Progenitor cell of endocrine pancreas (in vitro differentiated cells): ENCODE measurements around the gene RCAN2. TPM values are rescaled to one million over a fixed set of nuclear protein-coding genes. Genes with fewer than 3 reads are reported as not detected.

Source experiments
- DNase-seq: peaks from one replicate; pipeline ENCODE4 v3.0.0; 2021; ENCODE audit warnings: low spot score; ENCODE audit not compliant: unreplicated experiment
- H3K27ac Mint-ChIP-seq: 2 replicates; pipeline ENCODE4 v1.8.0; 2021; ENCODE audit warnings: mild to moderate bottlenecking, moderate library complexity, mixed read lengths
- H3K27me3 Mint-ChIP-seq: 2 replicates; pipeline ENCODE4 v1.8.0; 2021; ENCODE audit warnings: mixed read lengths
- H3K36me3 Mint-ChIP-seq: 2 replicates; pipeline ENCODE4 v1.8.0; 2022; ENCODE audit warnings: mixed read lengths; ENCODE audit not compliant: insufficient read depth
- H3K4me1 Mint-ChIP-seq: 2 replicates; pipeline ENCODE4 v1.8.0; 2021; ENCODE audit warnings: low read depth, mixed read lengths
- H3K4me3 Mint-ChIP-seq: 2 replicates; pipeline ENCODE4 v1.8.0; 2021; ENCODE audit warnings: low read depth, mild to moderate bottlenecking, moderate library complexity, mixed read lengths
- H3K9me3 Mint-ChIP-seq: 2 replicates; pipeline ENCODE4 v1.8.0; 2021; ENCODE audit warnings: low read depth, mixed read lengths
- total RNA-seq: library from RNA; stranded (reverse); gene quantifications from 2 replicates; pipeline ENCODE4 v1.2.1, GENCODE V29; 2021
- TF ChIP-seq, protein P1 (sequence below): fragments of 200-600 bp; sonication (generic); IDR thresholded peaks from one replicate; pipeline ENCODE4 v1.5.0; 2021; ENCODE audit warnings: antibody characterized with exemption, mild to moderate bottlenecking; ENCODE audit not compliant: unreplicated experiment

Gene RCAN2
- total RNA-seq, 1 donor from 2014 or later = 23.3 TPM

GRCh38 chr6:46287681-46288080 is 203.6 kb downstream of the RCAN2 start:
- no peak for DNase-seq
- H3K27me3 Mint-ChIP-seq = no peaks in the 10 kb centered on the region
- no peak overlapping the region for H3K4me3 Mint-ChIP-seq
- no peak overlapping the region for H3K27ac Mint-ChIP-seq
- H3K4me1 Mint-ChIP-seq = peaks cover 16% of the 10 kb centered on the region
- TF ChIP-seq, protein P1, sequence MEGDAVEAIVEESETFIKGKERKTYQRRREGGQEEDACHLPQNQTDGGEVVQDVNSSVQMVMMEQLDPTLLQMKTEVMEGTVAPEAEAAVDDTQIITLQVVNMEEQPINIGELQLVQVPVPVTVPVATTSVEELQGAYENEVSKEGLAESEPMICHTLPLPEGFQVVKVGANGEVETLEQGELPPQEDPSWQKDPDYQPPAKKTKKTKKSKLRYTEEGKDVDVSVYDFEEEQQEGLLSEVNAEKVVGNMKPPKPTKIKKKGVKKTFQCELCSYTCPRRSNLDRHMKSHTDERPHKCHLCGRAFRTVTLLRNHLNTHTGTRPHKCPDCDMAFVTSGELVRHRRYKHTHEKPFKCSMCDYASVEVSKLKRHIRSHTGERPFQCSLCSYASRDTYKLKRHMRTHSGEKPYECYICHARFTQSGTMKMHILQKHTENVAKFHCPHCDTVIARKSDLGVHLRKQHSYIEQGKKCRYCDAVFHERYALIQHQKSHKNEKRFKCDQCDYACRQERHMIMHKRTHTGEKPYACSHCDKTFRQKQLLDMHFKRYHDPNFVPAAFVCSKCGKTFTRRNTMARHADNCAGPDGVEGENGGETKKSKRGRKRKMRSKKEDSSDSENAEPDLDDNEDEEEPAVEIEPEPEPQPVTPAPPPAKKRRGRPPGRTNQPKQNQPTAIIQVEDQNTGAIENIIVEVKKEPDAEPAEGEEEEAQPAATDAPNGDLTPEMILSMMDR = no peak
- no peaks in the 10 kb centered on the region for H3K36me3 Mint-ChIP-seq
- no peaks in the 10 kb centered on the region for H3K9me3 Mint-ChIP-seq

GRCh38 chr6:46287043-46287442 is 204.2 kb downstream of the RCAN2 start:
- TF ChIP-seq, protein P1 = no peak
- Mint-ChIP-seq H3K4me1 (peaks cover 16% of the 10 kb centered on the region), H3K9me3 (no peaks in the 10 kb centered on the region), H3K27ac (no peak overlapping the region), H3K36me3 (no peaks in the 10 kb centered on the region), H3K4me3 (no peak overlapping the region), H3K27me3 (no peaks in the 10 kb centered on the region)
- no peak for DNase-seq

DNA sequence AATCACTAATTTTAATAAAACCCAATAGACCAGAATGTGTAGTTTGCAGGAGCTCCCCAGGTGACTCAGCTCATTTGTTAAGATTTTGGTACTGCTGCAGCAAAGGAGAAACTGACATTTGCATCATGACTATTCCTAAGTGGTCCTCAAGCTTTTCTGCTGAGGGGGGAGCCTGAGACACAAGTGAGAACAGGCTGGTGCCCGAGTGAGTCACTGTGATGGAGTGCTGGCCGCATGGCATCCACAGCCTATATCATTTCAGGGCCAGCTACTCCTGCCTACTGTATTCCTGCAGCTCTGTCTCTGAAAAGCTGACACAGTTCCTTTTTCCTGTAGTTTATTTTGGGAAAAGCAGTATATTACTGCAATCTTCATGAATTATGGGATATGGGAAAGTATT is 206.8 kb downstream of the RCAN2 start:
- H3K4me3 Mint-ChIP-seq = no peak overlapping the region
- TF ChIP-seq, protein P1 = no peak
- H3K27ac Mint-ChIP-seq = no peak overlapping the region
- no peaks in the 10 kb centered on the region for H3K27me3 Mint-ChIP-seq
- peaks cover 3% of the 10 kb centered on the region for H3K4me1 Mint-ChIP-seq
- no peaks in the 10 kb centered on the region for H3K9me3 Mint-ChIP-seq
- no peaks in the 10 kb centered on the region for H3K36me3 Mint-ChIP-seq
- no peak for DNase-seq

- TF ChIP-seq, protein P1 = no peak
- Mint-ChIP-seq H3K4me1 (no peaks in the 10 kb centered on the region), H3K4me3 (no peak overlapping the region), H3K9me3 (no peaks in the 10 kb centered on the region), H3K36me3 (no peaks in the 10 kb centered on the region), H3K27ac (peak overlapping the region; percentile 19), H3K27me3 (no peaks in the 10 kb centered on the region)
- no peak for DNase-seq
These were observed 210.1 kb downstream of the RCAN2 start for GRCh38 chr6:46281110-46281509.

DNA sequence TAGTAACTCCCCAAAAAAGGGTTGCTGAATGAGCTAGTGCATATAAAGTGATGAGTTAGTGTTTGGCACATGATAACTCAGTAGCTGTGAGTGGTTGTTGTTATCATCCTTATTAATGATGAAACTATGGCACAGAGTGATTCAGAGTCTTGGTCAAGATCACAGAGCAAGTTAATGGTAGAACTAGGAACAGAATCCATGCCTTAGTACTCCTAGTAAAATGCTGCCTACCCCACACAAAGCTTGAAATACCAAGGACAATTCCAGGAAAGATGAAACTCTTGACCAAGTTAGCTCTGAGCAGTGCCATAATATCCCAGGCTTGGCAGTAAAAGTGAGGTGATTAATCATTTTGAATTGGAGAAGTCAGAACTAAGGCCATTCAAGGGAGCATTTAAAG is 211.4 kb downstream of the RCAN2 start:
- no peaks in the 10 kb centered on the region for H3K27me3 Mint-ChIP-seq
- peak overlapping the region; percentile 47 for H3K27ac Mint-ChIP-seq
- no peak overlapping the region for H3K4me3 Mint-ChIP-seq
- DNase-seq = no peak
- H3K4me1 Mint-ChIP-seq = no peaks in the 10 kb centered on the region
- TF ChIP-seq, protein P1 = no peak
- no peaks in the 10 kb centered on the region for H3K9me3 Mint-ChIP-seq
- no peaks in the 10 kb centered on the region for H3K36me3 Mint-ChIP-seq
